ENCODE data around the gene ARHGAP40.

ARHGAP40 gene

GRCh38 chr20:38610521-38610920 lies 8.9 kb downstream of the ARHGAP40 start:
- Histone ChIP-seq H3K36me3 (no peaks in the 10 kb centered on the region), H3K27me3 (no peaks in the 10 kb centered on the region), H3K4me3 (ENCODE audit: low read depth, low read length) (no peak overlapping the region), H3K9me3 (no peaks in the 10 kb centered on the region), H3K4me1 (no peaks in the 10 kb centered on the region)
- no peak for TF ChIP-seq CTCF (IDR thresholded peaks at IDR 0.05; ENCODE audit: low read depth, low read length)
- DNase-seq: no peak

- H3K9me3 ChIP-seq: no peaks in the 10 kb centered on the region
- no peak for DNase-seq
- no peaks in the 10 kb centered on the region for H3K27me3 ChIP-seq
- TF ChIP-seq CTCF (IDR thresholded peaks at IDR 0.05; ENCODE audit: low read depth, low read length): no peak
- H3K36me3 ChIP-seq: no peaks in the 10 kb centered on the region
- H3K4me3 ChIP-seq (ENCODE audit: low read depth, low read length): no peak overlapping the region
- no peaks in the 10 kb centered on the region for H3K4me1 ChIP-seq
Observed at GRCh38 chr20:38612751-38613515, 11.3 kb downstream of the ARHGAP40 start.

- no peak for DNase-seq
- Histone ChIP-seq H3K4me1 (no peaks in the 10 kb centered on the region), H3K36me3 (no peaks in the 10 kb centered on the region), H3K9me3 (no peaks in the 10 kb centered on the region), H3K27me3 (no peaks in the 10 kb centered on the region), H3K4me3 (ENCODE audit: low read depth, low read length) (no peak overlapping the region)
- TF ChIP-seq CTCF (IDR thresholded peaks at IDR 0.05; ENCODE audit: low read depth, low read length): no peak
Observed at GRCh38 chr20:38615283-38615682, 13.7 kb downstream of the ARHGAP40 start.

- no peaks in the 10 kb centered on the region for H3K4me1 ChIP-seq
Observed at GRCh38 chr20:38616457-38616856, 14.8 kb downstream of the ARHGAP40 start.

GRCh38 chr20:38617011-38617829 lies 15.6 kb downstream of the ARHGAP40 start:
- DNase-seq: no peak
- no peaks in the 10 kb centered on the region for H3K27me3 ChIP-seq
- no peaks in the 10 kb centered on the region for H3K36me3 ChIP-seq
- H3K9me3 ChIP-seq: no peaks in the 10 kb centered on the region
- no peak overlapping the region for H3K4me3 ChIP-seq (ENCODE audit: low read depth, low read length)
- TF ChIP-seq CTCF (IDR thresholded peaks at IDR 0.05; ENCODE audit: low read depth, low read length): no peak
- no peaks in the 10 kb centered on the region for H3K4me1 ChIP-seq

More at GRCh38 chr20:38616457-38616856, 14.8 kb downstream of the ARHGAP40 start:
- no peak overlapping the region for H3K4me3 ChIP-seq (ENCODE audit: low read depth, low read length)
- TF ChIP-seq CTCF (IDR thresholded peaks at IDR 0.05; ENCODE audit: low read depth, low read length): no peak
- H3K9me3 ChIP-seq: no peaks in the 10 kb centered on the region
- H3K27me3 ChIP-seq: no peaks in the 10 kb centered on the region
- H3K36me3 ChIP-seq: no peaks in the 10 kb centered on the region
- no peak for DNase-seq

- TF ChIP-seq CTCF (IDR thresholded peaks at IDR 0.05; ENCODE audit: low read depth, low read length): no peak
Observed at GRCh38 chr20:38617830-38618196, 16.2 kb downstream of the ARHGAP40 start.

More at GRCh38 chr20:38617830-38618196, 16.2 kb downstream of the ARHGAP40 start:
- no peak overlapping the region for H3K4me3 ChIP-seq (ENCODE audit: low read depth, low read length)
- H3K9me3 ChIP-seq: no peaks in the 10 kb centered on the region
- H3K36me3 ChIP-seq: no peaks in the 10 kb centered on the region
- H3K27me3 ChIP-seq: no peaks in the 10 kb centered on the region
- no peaks in the 10 kb centered on the region for H3K4me1 ChIP-seq
- DNase-seq: no peak
